Lower leg skin (tissue), 4 donors: ENCODE data around the gene KCNK15. TPM values are rescaled to one million over a fixed set of nuclear protein-coding genes. Genes with fewer than 3 reads are reported as not detected.

Experiments used
- DNase-seq, 2 donors: peaks; one replicate each; pipeline ENCODE4 v3.0.0-alpha.2; 2019; ENCODE audit warnings: low spot score in 2 of 2
- H3K4me3 ChIP-seq: fragments of 200-600 bp; sonication (generic); 2 replicates; pipeline ENCODE4 v1.5.1; 2017; ENCODE audit warnings: mild to moderate bottlenecking, low read depth; ENCODE audit not compliant: poor library complexity, severe bottlenecking
- POLR2A ChIP-seq, 2 donors: fragments of 450-650 bp; IDR thresholded peaks; one replicate each; pipeline ENCODE4 v1.6.1; 2016 to 2017; ENCODE audit warnings: antibody characterized with exemption in 2 of 2, mild to moderate bottlenecking in 1 of 2, moderate library complexity in 1 of 2
- WGBS, 2 donors: methylation state at CpG; one replicate each; pipeline ENCODE4 v1.1.5; 2018; 5-methylcytosine and 5-hydroxymethylcytosine counted together
- intact Hi-C: fragments of 100-400 bp; cut with DNase I; formaldehyde crosslinking; loops from one replicate; pipeline ENCODE4 v1.15.0; 2023; ENCODE audit warnings: low total_unique reads
- total RNA-seq, 4 donors: library from RNA; depleted of rRNA; stranded (reverse); fragments of >200 nt; gene quantifications; one replicate each; pipeline ENCODE4 v1.1.0, GENCODE V29; 2016
- TF ChIP-seq, protein P1 (sequence below), 3 donors: fragments of 450-650 bp; IDR thresholded peaks; one replicate each; pipeline ENCODE4 v1.5.1; 2016; ENCODE audit warnings: antibody characterized with exemption in 3 of 3, mild to moderate bottlenecking in 3 of 3, moderate library complexity in 2 of 3

Gene KCNK15
- total RNA-seq, 4 donors from 2014 or later = 1.5 to 3.5 (median 2.5) TPM

- no peak for TF ChIP-seq POLR2A (IDR thresholded peaks at IDR 0.05)
- TF ChIP-seq, protein P1, sequence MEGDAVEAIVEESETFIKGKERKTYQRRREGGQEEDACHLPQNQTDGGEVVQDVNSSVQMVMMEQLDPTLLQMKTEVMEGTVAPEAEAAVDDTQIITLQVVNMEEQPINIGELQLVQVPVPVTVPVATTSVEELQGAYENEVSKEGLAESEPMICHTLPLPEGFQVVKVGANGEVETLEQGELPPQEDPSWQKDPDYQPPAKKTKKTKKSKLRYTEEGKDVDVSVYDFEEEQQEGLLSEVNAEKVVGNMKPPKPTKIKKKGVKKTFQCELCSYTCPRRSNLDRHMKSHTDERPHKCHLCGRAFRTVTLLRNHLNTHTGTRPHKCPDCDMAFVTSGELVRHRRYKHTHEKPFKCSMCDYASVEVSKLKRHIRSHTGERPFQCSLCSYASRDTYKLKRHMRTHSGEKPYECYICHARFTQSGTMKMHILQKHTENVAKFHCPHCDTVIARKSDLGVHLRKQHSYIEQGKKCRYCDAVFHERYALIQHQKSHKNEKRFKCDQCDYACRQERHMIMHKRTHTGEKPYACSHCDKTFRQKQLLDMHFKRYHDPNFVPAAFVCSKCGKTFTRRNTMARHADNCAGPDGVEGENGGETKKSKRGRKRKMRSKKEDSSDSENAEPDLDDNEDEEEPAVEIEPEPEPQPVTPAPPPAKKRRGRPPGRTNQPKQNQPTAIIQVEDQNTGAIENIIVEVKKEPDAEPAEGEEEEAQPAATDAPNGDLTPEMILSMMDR (IDR thresholded peaks at IDR 0.05) = no peak
- no peak overlapping the region for H3K4me3 ChIP-seq
- intact Hi-C loops = no loop called here
- WGBS, 2 donors = 84 to 85% methylated on average over 7 of the region's 7 CpGs
- peak in 1 of 2 donors; percentile 59 for DNase-seq
These were observed 43.8 kb upstream of the KCNK15 start for GRCh38 chr20:44701858-44702256.

GRCh38 chr20:44702776-44703175 lies 42.9 kb upstream of the KCNK15 start:
- peak; percentile 86 to 97 for DNase-seq
- H3K4me3 ChIP-seq = no peak overlapping the region
- 27 to 36% methylated on average over 7 to 9 of the region's 9 CpGs for WGBS, 2 donors

GRCh38 chr20:44703183-44703925 lies 42.3 kb upstream of the KCNK15 start:
- WGBS, 2 donors = 41 to 47% methylated on average over 9 to 12 of the region's 12 CpGs
- intact Hi-C loops = no loop called here
- TF ChIP-seq, protein P1 (IDR thresholded peaks at IDR 0.05) = no peak
- TF ChIP-seq POLR2A (IDR thresholded peaks at IDR 0.05) = no peak
- H3K4me3 ChIP-seq = no peak overlapping the region
- no peak for DNase-seq

More at GRCh38 chr20:44702776-44703175, 42.9 kb upstream of the KCNK15 start:
- TF ChIP-seq, protein P1 (IDR thresholded peaks at IDR 0.05) = no peak
- no peak for TF ChIP-seq POLR2A (IDR thresholded peaks at IDR 0.05)
- intact Hi-C loops = no loop called here

- DNase-seq = no peak
- no peak overlapping the region for H3K4me3 ChIP-seq
- intact Hi-C loops = no loop called here
- WGBS, 2 donors = 87 to 91% methylated on average over 9 of the region's 9 CpGs
- no peak for TF ChIP-seq POLR2A (IDR thresholded peaks at IDR 0.05)
- TF ChIP-seq, protein P1 (IDR thresholded peaks at IDR 0.05) = no peak
These were observed 41.6 kb upstream of the KCNK15 start for GRCh38 chr20:44703956-44704488.

DNA sequence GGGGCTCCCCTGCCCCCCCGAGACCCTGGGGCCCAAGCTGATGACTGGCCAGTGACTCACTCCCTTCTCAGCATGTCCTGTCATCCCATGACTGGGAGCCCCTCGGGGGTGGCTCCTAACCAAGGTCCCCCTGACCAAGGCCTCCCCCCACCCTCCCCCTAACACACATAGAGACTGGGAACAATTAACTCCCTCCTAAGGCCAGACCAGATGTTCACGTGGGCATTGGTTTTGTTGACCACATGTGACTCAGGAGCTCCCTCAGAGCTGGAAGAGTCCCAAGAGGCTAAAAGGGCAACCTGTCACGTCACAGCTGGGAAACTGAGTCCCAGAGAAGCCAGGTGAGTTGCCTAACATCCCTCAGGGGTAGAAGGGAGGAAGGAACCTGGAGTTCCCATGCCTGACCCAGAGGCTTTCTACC lies 41.1 kb upstream of the KCNK15 start:
- no peak for DNase-seq
- WGBS, 2 donors = 47 to 53% methylated on average over 4 of the region's 4 CpGs
- no peak for TF ChIP-seq POLR2A (IDR thresholded peaks at IDR 0.05)
- TF ChIP-seq, protein P1 (IDR thresholded peaks at IDR 0.05) = no peak
- H3K4me3 ChIP-seq = no peak overlapping the region
- intact Hi-C loops = no loop called here
